ENCODE data around the gene MEP1A.

Gene MEP1A

GRCh38 chr6:46799657-46800056, 6.5 kb downstream of the MEP1A start:
- H4K20me1 ChIP-seq (ENCODE audit: insufficient read depth, low read length), result no peaks in the 10 kb centered on the region
- TF ChIP-seq CTCF (IDR thresholded peaks at IDR 0.05; ENCODE audit: low read depth, low read length) (no peak), EZH2phosphoT487 (IDR thresholded peaks at IDR 0.05; ENCODE audit: low read depth) (no peak)
- H3K36me3 ChIP-seq (replicated peaks; ENCODE audit: low read depth, low read length), result no peaks in the 10 kb centered on the region
- no peak overlapping the region for H2AFZ ChIP-seq (ENCODE audit: low read depth, low read length)
- no peak overlapping the region for H3K9ac ChIP-seq (ENCODE audit: low read length)
- no peaks in the 10 kb centered on the region for H3K79me2 ChIP-seq (ENCODE audit: low read length)
- H3K27ac ChIP-seq (ENCODE audit: low read length), result no peak overlapping the region
- no peak overlapping the region for H3K4me3 ChIP-seq (ENCODE audit: low read length)
- H3K4me1 ChIP-seq (ENCODE audit: low read length), result no peaks in the 10 kb centered on the region
- H3K4me2 ChIP-seq (ENCODE audit: low read length), result no peak overlapping the region
- peaks cover 4% of the 10 kb centered on the region; the same call in 1 of the 2 replicates for H3K27me3 ChIP-seq (ENCODE audit: low read depth, low read length)
- H3K9me3 ChIP-seq (ENCODE audit: insufficient read depth, low read length), result no peaks in the 10 kb centered on the region

- Histone ChIP-seq H4K20me1 (ENCODE audit: insufficient read depth, low read length) (no peaks in the 10 kb centered on the region), H3K4me3 (ENCODE audit: low read length) (no peak overlapping the region), H3K9me3 (ENCODE audit: insufficient read depth, low read length) (no peaks in the 10 kb centered on the region), H3K36me3 (replicated peaks; ENCODE audit: low read depth, low read length) (no peaks in the 10 kb centered on the region), H3K27ac (ENCODE audit: low read length) (no peak overlapping the region), H3K4me1 (ENCODE audit: low read length) (peaks cover 3% of the 10 kb centered on the region; the same call in 1 of the 2 replicates), H3K9ac (ENCODE audit: low read length) (no peak overlapping the region), H3K4me2 (ENCODE audit: low read length) (no peak overlapping the region; the same call in 1 of the 2 replicates), H3K79me2 (ENCODE audit: low read length) (no peaks in the 10 kb centered on the region), H2AFZ (ENCODE audit: low read depth, low read length) (no peak overlapping the region; the same call in 1 of the 2 replicates), H3K27me3 (ENCODE audit: low read depth, low read length) (peaks cover 19% of the 10 kb centered on the region)
- TF ChIP-seq EZH2phosphoT487 (IDR thresholded peaks at IDR 0.05; ENCODE audit: low read depth), result no peak
Observed at GRCh38 chr6:46808806-46809205, 15.6 kb downstream of the MEP1A start.

GRCh38 chr6:46815130-46815529, 21.9 kb downstream of the MEP1A start:
- Histone ChIP-seq H2AFZ (ENCODE audit: low read depth, low read length) (no peak overlapping the region), H3K79me2 (ENCODE audit: low read length) (no peaks in the 10 kb centered on the region), H3K4me3 (ENCODE audit: low read length) (no peak overlapping the region), H3K4me2 (ENCODE audit: low read length) (no peak overlapping the region), H3K9me3 (ENCODE audit: insufficient read depth, low read length) (no peaks in the 10 kb centered on the region), H3K9ac (ENCODE audit: low read length) (no peak overlapping the region), H4K20me1 (ENCODE audit: insufficient read depth, low read length) (no peaks in the 10 kb centered on the region), H3K4me1 (ENCODE audit: low read length) (no peaks in the 10 kb centered on the region), H3K27ac (ENCODE audit: low read length) (no peak overlapping the region), H3K27me3 (ENCODE audit: low read depth, low read length) (0 out of 2 replicates have a peak, but pooled peaks cover 4% of the 10 kb centered on the region), H3K36me3 (replicated peaks; ENCODE audit: low read depth, low read length) (no peaks in the 10 kb centered on the region)
- TF ChIP-seq CTCF (IDR thresholded peaks at IDR 0.05; ENCODE audit: low read depth, low read length), result no peak
- TF ChIP-seq EZH2phosphoT487 (IDR thresholded peaks at IDR 0.05; ENCODE audit: low read depth), result no peak

GRCh38 chr6:46816626-46817025, 23.4 kb downstream of the MEP1A start:
- Histone ChIP-seq H3K27ac (ENCODE audit: low read length) (no peak overlapping the region), H3K9ac (ENCODE audit: low read length) (no peak overlapping the region), H3K36me3 (replicated peaks; ENCODE audit: low read depth, low read length) (no peaks in the 10 kb centered on the region), H3K4me3 (ENCODE audit: low read length) (no peak overlapping the region), H3K79me2 (ENCODE audit: low read length) (no peaks in the 10 kb centered on the region), H3K27me3 (ENCODE audit: low read depth, low read length) (no peaks in the 10 kb centered on the region), H3K4me1 (ENCODE audit: low read length) (no peaks in the 10 kb centered on the region), H3K9me3 (ENCODE audit: insufficient read depth, low read length) (no peaks in the 10 kb centered on the region), H4K20me1 (ENCODE audit: insufficient read depth, low read length) (no peaks in the 10 kb centered on the region), H3K4me2 (ENCODE audit: low read length) (no peak overlapping the region), H2AFZ (ENCODE audit: low read depth, low read length) (no peak overlapping the region)
- TF ChIP-seq CTCF (IDR thresholded peaks at IDR 0.05; ENCODE audit: low read depth, low read length) (no peak), EZH2phosphoT487 (IDR thresholded peaks at IDR 0.05; ENCODE audit: low read depth) (no peak)

Measured in OCI-LY3 (cell line).